Stimulated activated CD8-positive, alpha-beta memory T cell treated with anti-CD3 and anti-CD28 coated beads, Interleukin-7, amount 100 ng/mL, for 1 hour (primary cell): ENCODE measurements around the gene CD207.
A peak's percentile ranks its signal among the peaks of the same experiment; 100 is the strongest.
"Not testable (repeated sequence)": the region's sequence is repeated elsewhere in the genome, so short reads cannot be mapped to it uniquely, and the experiment has no call there.

ENCODE experiments used
- DNase-seq, 2 donors: peaks; one replicate each; pipeline ENCODE4 v3.0.0-alpha.2; 2020; ENCODE audit warnings: low read depth in 2 of 2

Gene CD207

DNA sequence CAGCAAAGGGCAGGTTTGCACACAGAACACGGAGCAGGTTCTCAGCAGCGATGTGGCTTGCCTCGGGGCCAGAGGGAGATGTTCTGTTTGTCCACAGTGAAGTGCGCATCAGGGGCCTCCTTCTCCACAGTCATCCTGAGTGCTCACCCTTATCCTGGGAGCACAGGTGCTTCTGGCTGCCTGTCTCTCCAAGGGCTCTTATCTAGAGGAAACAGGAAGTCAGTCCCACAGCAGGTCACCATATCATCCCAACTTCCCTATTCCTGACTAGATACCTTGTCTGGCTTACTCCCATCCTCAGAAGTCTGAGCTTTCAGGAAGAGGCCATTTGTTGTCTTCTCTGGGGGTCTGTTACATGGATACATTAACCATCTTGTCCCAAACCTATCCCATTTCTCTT lies at the start of gene CD207:
Gene CD207, minus strand, starts transcription at position 174 of the 400 bp plus-strand sequence. Its CDS starts 40 bp downstream, at position 134.
- DNase-seq, result no peak

DNA sequence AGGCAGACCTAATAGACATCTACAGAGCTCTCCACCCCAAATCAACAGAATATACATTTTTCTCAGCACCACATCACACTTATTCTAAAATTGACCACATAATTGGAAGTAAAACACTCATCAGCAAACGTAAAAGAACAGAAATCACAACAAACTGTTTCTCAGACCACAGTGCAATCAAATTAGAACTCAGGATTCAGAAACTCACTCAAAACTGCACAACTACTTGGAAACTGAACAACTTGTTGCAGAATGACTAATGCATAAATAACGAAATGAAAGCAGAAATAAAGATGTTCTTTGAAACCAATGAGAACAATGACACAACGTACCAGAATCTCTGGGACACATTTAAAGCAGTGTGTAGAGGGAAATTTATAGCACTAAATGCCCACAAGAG lies 42.9 kb upstream of the CD207 start:
- DNase-seq, result not testable (repeated sequence)

DNA sequence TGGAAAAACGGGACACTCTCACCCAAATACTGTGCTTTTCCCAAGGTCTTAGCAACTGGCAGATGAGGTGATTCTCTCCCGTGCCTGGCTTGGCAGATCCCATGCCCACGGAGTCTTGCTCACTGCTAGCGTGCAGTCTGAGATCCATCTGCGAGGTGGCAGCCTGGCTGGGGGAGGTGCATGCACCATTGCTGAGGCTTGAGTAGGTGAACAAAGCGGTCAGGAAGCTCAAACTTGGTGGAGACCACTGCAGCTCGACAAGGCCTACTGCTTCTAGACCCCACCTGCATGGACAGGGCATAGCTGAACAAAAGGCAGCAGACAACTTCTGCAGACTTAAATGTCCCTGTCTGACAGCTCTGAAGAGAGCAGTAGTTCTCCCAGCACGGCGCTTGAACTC lies 40.5 kb upstream of the CD207 start:
- DNase-seq, result not testable (repeated sequence)

DNA sequence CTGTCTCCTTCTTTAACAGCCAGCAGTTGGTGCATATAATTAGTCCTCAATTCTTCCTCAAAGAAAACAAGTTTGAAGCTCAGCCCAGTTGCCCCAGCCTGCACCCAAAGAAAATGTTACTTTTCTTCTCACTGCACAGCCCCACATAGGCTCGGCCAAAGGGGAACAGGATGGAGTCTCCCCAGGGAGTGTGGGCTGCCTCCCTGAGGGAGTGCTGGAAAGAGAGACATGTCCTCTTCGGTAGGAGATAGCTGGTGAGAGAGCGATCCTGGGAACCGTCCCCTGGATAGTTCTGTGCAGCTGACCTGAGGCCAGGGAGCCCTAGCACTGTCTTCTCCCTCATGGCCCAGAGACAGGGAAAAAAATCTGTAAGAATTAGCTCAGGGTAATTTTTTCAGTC lies 37.9 kb upstream of the CD207 start:
- no peak for DNase-seq

DNA sequence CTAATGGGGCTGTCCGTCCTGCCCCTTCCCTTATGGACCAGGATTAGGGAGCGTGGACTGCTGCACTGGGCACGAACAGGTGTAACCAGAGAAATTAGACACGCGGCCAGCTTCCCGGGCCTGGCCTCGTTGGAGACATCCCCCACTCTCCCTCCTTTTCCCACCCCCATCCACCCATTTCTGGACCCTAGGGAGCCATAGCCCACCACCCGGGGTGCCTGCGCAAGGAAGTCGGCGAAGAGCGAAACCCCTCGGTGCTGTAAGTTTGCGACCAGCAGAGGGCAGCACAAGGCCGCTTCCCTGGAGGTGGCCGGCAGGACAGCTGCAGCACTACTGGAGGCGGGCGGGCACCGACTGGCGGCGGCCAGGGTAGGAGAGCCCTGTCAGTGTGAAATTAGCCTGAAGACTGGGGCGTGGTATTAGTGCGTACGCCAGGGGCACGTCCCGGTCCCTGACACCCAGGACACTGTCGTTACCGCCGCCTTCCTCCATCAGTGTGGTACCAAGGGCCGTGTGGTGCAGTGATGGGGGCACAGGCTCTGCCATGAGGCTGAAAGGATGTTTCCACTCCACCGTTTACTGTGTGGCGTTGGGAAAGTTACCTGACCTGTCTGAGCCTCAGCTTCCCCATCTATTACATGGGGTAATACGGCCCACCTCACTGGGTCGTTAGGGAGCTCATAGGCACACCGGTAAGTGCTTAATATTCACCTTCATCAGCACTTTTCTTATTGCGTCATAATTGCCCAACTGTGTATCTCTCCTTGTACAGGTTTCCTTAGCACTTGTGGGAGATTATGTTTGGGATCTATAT lies 36.0 kb upstream of the CD207 start:
- DNase-seq, result peak; percentile 52 to 70

DNA sequence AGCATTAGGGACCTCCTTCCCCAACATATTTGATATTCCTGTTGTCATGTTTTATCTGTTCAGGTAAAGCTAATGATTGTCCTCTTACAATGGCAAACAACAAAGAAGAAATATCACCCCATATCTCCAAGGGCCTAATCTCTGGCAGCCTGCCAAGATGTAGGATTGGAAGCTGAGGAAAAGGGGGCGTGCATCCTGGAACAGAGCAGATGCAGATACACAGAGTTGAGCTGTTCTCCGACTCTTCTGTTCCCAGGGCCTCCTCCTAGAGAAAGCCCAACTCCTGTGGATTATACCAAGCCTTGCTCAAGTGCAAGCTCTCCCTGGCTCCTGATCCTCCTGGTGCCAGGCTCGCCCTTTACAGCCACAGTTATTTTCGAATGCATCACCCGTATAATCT lies 35.2 kb upstream of the CD207 start:
- DNase-seq, result no peak

DNA sequence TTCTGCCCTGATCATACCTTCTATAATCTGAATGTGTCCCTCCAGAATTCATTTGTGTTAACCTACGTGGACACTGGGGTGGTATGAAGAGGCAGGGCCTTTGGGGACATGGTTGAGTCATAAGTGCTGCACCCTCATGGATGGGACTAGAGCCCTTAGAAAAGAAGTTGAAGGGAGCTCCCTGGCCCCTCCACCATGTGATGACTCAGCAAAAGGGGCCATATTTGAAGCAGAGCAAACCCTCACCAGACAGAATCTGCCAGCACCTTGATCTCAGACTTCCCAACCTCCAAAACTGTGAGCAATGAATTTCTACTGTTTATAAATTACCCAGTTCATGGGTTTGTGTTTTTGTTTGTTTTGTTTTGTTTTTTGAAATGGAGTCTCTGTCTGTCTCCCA lies 33.4 kb upstream of the CD207 start:
- no peak for DNase-seq

DNA sequence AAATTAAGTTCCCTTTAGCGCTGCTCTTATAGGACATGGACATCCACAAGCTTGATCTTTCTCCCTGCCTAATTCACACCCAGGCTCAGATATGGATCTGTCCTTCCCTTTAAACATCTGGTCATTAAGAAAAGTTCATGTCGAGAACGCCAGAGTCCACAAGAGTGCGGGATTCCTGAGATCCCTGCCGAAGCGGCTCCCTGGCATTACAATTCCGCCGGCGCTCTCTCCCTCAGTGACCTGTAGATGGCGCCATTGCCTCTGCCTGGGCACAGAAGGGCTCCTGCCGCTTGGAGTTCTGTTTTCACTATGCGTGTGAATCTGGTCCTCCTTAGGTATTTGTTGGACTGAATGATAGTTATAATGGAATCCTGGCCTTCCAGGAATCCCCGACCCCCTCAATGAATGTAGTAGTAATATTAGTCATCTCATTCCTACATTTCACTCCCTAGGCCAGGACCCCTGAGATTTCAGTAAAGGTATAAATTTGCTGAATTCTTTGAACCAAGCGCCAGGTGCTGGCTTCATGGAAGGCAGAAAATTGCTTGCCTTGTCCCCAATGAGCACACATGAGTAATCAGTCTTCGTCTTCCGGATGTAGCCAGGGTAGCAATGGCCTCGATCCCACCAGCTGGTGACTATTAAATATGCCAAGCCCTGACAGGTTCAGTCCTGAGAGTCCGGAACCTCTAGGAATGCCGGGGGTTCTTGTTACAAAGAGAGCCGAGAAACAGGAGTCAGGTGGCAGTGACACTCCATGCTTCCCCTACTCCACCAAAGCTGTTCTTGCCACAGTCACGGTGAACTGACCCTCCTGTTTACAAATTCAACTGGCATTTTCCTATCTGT lies 26.4 kb upstream of the CD207 start:
- peak; percentile 45 to 57 for DNase-seq

DNA sequence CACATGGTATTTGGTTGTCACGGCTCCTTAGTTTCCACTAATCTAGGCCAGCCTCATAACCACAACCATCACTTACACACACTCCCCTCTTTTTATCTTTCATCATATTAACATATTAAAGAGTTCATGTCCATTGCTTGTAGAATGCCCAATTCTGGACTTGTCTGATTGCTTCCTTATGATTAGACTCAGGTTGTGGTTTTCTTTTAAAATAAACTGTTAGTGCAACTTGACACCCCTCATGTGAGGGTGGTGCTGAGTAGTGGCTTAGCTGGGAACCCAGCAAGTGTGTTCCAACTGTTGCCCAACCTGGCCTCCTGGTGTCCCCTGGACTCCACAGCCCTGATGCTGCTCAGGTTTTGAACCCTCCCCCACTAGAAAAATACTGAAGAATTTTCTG lies 20.1 kb upstream of the CD207 start:
- DNase-seq, result no peak

DNA sequence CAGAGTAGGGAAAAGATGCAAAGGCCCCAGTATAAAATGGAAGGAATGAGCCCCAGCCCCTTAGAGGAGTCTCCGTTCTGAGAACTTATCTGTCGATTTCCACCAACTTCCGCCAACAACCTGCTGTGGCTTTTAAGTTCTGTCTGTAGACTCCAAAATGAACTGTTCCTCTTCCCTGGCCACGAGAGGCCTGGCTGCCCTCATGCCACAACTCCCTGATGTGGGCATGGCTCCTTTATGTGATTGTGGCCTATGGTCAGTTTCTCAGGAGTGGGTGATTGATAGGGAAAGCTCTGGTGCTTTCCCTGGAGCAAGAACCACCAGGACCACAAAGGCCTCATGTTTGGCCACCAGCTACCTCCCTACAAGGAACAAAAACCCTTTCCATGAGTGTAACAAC lies 18.8 kb upstream of the CD207 start:
- DNase-seq, result no peak

DNA sequence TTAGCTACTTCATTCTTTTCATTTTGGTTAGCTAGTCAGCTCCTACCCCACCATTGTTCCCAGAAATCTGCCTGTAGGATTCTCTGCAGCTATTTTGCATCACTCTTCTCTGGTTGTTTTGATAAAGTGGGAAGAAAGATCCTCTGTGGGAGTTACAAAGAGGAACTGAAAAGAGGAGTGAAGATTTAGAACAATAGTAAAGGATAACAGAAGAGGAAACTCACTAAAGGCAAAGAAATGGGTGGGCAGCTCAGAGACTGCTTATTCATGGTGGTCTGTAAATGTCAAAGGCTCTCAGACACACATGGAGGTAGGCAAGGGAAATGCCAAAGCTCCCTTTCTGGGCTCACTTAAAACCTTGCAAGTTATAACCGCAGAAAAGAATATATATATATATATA lies 17.2 kb upstream of the CD207 start:
- no peak for DNase-seq

DNA sequence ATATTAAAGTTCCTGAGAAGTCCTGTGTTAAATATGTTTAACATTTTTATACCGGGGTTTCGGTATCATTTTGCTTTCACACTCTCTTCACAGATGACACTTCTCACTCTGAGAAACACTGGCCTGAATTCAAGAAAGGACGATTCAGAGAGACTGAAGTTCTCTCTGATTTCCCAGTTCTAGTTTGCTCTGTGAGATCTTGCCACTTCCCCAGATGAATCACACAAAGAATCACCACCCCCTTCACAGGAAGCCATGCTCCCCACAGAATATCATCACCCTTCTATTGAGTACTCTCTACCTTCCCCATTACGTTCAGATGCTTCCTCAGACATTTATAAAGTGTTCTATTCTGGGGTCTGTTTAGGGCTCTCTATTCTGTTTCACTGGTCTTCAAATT lies 16.1 kb upstream of the CD207 start:
- no peak for DNase-seq

DNA sequence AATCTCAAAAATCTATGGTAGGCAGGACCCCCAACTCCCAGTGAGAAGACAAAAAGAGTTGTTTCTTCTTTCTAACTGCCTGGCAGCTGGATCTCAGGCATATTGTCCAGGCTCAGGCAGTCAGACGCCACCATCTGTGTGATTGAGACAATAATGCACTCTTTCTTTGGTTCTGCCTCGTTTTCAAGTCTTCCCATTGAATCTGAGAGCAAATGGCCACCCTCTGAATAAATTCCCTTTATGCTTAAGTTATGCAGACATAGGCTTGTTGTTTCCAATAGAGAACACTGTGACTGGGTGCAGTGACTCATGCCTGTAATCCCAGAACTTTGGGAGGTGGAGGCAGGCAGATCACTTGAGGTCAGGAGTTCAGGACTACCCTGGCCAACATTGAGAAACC lies 15.3 kb upstream of the CD207 start:
- DNase-seq, result no peak

DNA sequence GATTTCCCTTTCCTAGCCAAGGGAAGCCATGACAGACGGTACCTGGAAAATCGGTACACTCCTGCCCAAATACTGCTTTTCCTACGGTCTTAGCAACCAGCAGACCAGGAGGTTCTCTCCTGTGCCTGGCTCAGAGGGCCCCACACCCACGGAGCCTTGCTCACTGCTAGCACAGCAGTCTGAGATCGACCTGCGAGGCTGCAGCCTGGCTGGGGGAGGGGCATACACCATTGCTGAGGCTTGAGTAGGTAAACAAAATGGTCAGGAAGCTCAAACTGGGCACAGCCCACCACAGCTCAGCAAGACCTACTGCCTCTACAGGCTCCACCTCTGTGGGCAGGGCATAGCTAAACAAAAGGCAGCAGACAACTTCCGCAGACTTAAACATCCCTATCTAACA lies 6.8 kb upstream of the CD207 start:
- no peak for DNase-seq

DNA sequence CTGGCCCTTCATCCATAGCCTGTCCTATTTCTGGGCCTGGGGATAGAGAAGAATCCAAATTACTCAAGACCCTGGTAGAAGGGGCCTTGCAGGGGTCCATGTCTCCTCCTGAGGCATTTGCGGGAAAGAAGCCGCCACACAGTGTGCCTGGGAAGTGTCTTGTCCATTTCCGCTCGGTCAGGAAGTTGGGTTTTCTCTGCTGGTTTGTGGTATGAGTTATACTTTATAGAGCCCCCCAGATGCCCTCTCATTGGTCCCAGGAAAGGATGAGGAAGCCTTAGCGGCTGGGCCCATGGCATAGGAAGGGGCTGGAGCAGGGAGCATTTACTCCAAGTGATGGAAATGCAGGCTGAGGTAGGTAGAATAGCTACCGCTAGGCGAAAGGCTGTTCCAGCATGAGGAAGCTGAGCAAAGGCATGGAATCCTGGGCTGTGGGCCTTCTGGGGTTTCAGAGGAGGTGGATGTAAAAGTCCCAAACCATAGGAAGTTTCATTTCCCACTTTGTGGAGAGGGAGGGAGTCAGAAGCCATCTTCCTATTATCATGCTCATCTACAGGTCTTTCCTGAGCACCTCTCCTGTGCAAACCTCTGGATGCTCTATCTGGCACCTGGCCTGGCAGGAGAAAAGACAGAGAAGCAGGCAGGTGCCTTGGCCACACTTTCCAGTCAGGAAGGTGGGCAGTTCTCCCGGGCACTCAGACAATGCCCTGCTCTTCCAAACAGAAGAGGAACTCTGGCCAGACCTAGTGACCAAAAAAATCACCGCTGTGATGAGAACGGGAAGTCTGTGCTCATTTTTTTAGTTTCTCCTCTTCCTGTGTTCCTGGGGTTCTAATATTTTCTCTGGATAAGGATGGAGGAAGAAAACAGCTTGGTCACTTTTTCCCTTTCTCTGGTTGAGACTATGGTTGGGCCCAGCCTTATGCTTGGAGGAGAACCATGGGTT lies 2.6 kb upstream of the CD207 start:
- DNase-seq, result no peak

DNA sequence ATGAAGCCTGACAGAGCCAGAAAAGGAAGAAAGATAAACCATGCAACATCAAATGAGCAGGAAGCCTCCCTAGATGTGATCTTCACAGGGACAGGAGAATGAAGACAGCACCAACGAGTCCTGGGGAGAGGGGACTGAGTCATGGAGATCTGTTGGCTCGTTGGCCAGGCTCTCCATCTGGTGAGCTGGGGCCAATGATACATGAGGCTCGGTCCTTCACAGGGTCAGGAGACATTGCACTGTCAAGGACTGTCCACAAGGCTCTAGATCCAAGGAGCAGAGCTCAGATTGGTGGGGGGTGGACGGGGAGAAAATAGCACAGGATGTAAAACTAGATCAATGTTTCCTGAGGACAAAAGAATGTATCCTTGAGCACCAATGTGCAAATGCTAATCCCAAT lies 735 bp downstream of the CD207 start:
- DNase-seq, result no peak

DNA sequence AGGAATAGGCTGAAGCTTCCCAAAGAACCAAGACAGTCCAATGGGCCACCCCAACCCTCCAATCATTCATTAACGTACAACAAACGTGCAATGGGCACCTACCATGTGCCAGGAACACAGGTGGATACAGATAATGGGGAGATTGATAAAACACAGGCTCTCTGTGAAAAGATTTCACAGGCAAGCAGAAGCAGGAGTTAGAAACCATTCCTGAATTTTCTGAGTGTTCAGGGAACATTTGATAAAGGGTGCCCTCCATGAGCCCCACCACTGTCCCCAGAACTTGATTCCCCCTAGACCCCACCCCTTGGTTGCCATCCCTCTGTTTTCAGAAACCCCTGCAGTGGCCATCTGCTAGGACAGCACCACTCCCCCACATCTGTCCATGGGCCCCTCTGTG lies 1.5 kb downstream of the CD207 start:
- DNase-seq, result no peak

DNA sequence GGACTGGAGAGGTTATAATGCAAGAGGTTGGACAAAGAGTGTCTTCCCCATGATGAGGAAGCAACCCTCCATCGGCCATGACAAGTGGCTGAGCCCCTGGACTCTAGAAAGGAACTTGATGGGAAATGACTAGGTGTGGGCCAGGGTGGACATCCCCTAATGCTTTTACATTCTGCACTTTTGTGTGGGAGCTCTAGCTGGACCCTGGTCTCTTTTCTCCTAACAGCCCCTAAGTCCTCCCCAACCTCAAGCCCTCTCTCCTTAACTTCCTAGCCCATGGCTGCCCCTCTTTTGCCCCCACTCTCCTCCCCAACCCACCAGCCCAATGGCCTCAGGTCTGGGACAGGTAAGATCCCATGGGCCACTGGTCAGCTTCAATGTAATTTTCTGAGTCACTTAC lies 2.4 kb downstream of the CD207 start:
- DNase-seq, result no peak

DNA sequence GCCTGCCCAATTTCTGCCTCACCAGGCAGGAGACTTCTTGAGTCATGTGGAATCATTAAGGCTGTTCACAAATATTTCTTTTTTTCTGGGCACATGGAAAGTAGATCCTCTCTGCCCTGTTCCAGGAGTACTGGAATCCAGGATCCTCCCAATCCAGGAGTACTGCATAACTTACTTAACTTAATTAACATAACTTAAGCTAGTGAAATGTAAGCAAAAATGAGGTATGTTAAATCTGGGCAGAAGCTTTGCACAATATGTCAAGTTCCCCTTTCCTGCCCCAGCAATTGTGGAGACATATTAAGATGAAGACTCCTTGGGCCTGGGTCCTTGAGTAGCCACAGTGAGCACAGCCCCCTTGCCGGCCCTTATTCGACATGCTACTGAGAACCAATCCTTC lies 3.2 kb downstream of the CD207 start:
- no peak for DNase-seq

DNA sequence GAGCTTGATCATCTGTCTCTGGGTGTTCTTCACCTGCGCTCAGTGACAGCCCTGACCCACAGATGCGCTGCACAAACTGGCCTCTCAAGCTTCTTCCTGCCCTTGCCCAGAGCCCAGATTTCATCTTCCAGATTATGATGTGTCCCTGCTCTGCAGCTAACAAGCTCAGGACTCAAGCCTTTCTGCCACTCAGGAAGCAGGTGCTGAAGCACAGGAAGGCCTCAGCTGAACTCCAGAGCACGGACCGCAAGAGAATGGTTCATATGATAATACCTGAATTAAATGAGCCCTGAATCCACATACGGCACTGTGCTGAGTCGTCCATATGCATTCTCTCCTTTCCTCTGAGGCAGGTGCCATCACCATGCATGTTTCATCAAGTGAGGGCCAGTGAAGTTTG lies 3.8 kb downstream of the CD207 start:
- no peak for DNase-seq

DNA sequence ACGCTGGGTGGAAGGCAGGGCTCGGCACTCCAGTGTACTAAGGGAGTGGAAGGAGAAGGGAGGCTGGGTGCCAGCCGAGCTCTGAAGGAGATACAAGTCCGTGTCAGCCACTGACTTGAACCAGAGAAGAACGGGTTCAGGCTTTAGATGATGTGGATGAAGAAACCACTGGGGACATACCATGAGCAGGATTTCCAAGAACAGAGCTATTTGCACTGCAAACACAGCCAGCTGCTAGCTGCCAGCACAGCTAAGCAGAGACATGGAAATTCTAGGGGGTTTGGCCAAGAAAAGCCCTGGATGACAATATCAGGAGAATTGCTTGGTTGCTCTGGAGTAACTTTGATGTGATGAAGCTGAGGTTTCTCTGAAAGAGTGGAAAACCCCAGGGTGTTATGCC lies 5.2 kb downstream of the CD207 start:
- no peak for DNase-seq

DNA sequence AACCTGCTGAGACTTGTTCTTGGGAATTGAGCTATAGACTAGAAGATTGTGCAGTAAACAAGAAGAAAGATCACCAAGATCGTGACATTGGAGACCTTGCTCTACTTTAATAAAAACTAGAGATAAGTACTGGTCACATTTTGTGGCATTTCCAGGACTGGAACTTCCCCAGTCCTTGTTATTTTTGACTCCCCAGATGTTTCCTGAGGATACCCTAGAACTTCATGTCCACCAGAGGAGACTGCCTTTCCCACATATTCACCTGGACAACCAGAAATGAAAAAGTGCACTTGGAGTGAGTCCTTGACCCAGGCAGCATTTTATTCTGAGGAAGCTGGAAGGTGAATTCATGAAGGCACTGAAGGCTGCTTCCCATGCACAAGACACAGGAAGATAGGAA lies 5.7 kb downstream of the CD207 start:
- DNase-seq, result no peak
